Hepatocyte (in vitro differentiated cells): ENCODE data around the gene PRRC2C. TPM values are rescaled to one million over a fixed set of nuclear protein-coding genes. Genes with fewer than 3 reads are reported as not detected.
"Not testable (repeated sequence)": the region's sequence is repeated elsewhere in the genome, so short reads cannot be mapped to it uniquely, and the experiment has no call there.

Experiments
- DNase-seq: peaks from one replicate; pipeline ENCODE4 v3.0.0-alpha.2; 2016; ENCODE audit warnings: low spot score
- H2AFZ ChIP-seq: fragments of 200-600 bp; sonication (generic); 2 replicates; pipeline ENCODE4 v1.6.0; 2016; ENCODE audit warnings: antibody characterized with exemption, mild to moderate bottlenecking
- H3K27ac ChIP-seq: fragments of 200-600 bp; sonication (generic); 2 replicates; pipeline ENCODE4 v1.5.1; 2016; ENCODE audit warnings: mild to moderate bottlenecking
- H3K27me3 ChIP-seq: fragments of 200-600 bp; sonication (generic); 2 replicates; pipeline ENCODE4 v1.6.1; 2016
- H3K36me3 ChIP-seq: fragments of 200-600 bp; sonication (generic); replicated peaks from 2 replicates; pipeline ENCODE4 v1.5.1; 2016; ENCODE audit warnings: low read depth; ENCODE audit not compliant: insufficient read depth
- H3K4me1 ChIP-seq: fragments of 200-600 bp; sonication (generic); 2 replicates; pipeline ENCODE4 v1.5.1; 2016; ENCODE audit warnings: mild to moderate bottlenecking, moderate library complexity; ENCODE audit not compliant: insufficient read depth
- H3K4me2 ChIP-seq: fragments of 200-600 bp; sonication (generic); 2 replicates; pipeline ENCODE4 v1.6.0; 2016
- H3K4me3 ChIP-seq: fragments of 200-600 bp; sonication (generic); 2 replicates; pipeline ENCODE4 v1.5.1; 2016; ENCODE audit warnings: mild to moderate bottlenecking
- H3K79me2 ChIP-seq: fragments of 200-600 bp; sonication (generic); 2 replicates; pipeline ENCODE4 v1.6.0; 2017; ENCODE audit warnings: mild to moderate bottlenecking
- H3K9me2 ChIP-seq: fragments of 200-600 bp; sonication (generic); replicated peaks from 2 replicates; pipeline ENCODE4 v1.6.0; 2017; ENCODE audit warnings: mild to moderate bottlenecking; ENCODE audit not compliant: insufficient read depth
- H3K9me3 ChIP-seq: fragments of 200-600 bp; sonication (generic); 2 replicates; pipeline ENCODE4 v1.5.1; 2016; ENCODE audit warnings: low read depth, mild to moderate bottlenecking
- H4K20me1 ChIP-seq: fragments of 200-600 bp; sonication (generic); 2 replicates; pipeline ENCODE4 v1.6.0; 2016; ENCODE audit warnings: mild to moderate bottlenecking; ENCODE audit not compliant: insufficient read depth, poor library complexity, severe bottlenecking
- CTCF ChIP-seq: fragments of 200-600 bp; sonication (generic); IDR thresholded peaks from 2 replicates; pipeline ENCODE4 v1.5.1; 2016; ENCODE audit warnings: antibody characterized with exemption, mild to moderate bottlenecking; ENCODE audit not compliant: poor library complexity
- EZH2 ChIP-seq: fragments of 200-600 bp; sonication (generic); IDR thresholded peaks from 2 replicates; pipeline ENCODE4 v1.6.1; 2016; ENCODE audit warnings: antibody characterized with exemption, mild to moderate bottlenecking, borderline replicate concordance
- EZH2phosphoT487 ChIP-seq: fragments of 200-600 bp; sonication (generic); IDR thresholded peaks from one replicate; pipeline ENCODE4 v1.6.1; 2018; ENCODE audit warnings: antibody characterized with exemption, mild to moderate bottlenecking, low read depth, moderate library complexity; ENCODE audit not compliant: unreplicated experiment, severe bottlenecking
- WGBS: methylation state at CpG from one replicate; pipeline ENCODE4 v1.1.6; 2016; ENCODE audit warnings: low lambda C conversion rate; ENCODE audit errors: missing lambda C conversion rate; 5-methylcytosine and 5-hydroxymethylcytosine counted together
- polyA plus RNA-seq: library from polyadenylated mRNA; unstranded; fragments of >200 nt; fragmentation: Nextera tagmentation; extraction: Ambion mirVana; gene quantifications from 2 replicates; pipeline ENCODE4 v1.2.1, GENCODE V29; 2016
- total RNA-seq: library from RNA; depleted of rRNA; stranded (reverse); fragments of >200 nt; gene quantifications from 2 replicates; pipeline ENCODE4 v1.2.3, GENCODE V29; 2014

The PRRC2C gene
- 85.2 and 102 TPM in 2 replicates for total RNA-seq
- polyA plus RNA-seq = 120 and 147 TPM in 2 replicates

GRCh38 chr1:171485375-171486047 lies at the start of gene PRRC2C:
Gene PRRC2C (plus strand): TSS chr1:171485530. CDS start chr1:171512089, 26,559 bp downstream.
- DNase-seq = peak; percentile 98
- H3K4me1 ChIP-seq = peaks cover 20% of the 10 kb centered on the region
- H3K9me3 ChIP-seq = no peaks in the 10 kb centered on the region
- peak within 1 kb of the TSS; percentile 83 for H3K4me2 ChIP-seq
- H4K20me1 ChIP-seq = peaks cover 44% of the 10 kb centered on the region
- TF ChIP-seq CTCF (peak; percentile 88), EZH2phosphoT487 (no peak), EZH2 (no peak)
- 1% methylated on average over 49 of the region's 50 CpGs for WGBS
- H3K27ac ChIP-seq = peak within 1 kb of the TSS; percentile 99
- peaks cover 50% of the 10 kb centered on the region for H3K79me2 ChIP-seq
- no peaks in the 10 kb centered on the region for H3K9me2 ChIP-seq
- H3K36me3 ChIP-seq = no peaks in the 10 kb centered on the region
- H3K27me3 ChIP-seq = no peaks in the 10 kb centered on the region
- peak within 1 kb of the TSS; percentile 69 for H3K4me3 ChIP-seq
- peak within 1 kb of the TSS; percentile 89 for H2AFZ ChIP-seq

- no peaks in the 10 kb centered on the region for H3K9me3 ChIP-seq
- DNase-seq = peak; percentile 42
- no peaks in the 10 kb centered on the region for H3K9me2 ChIP-seq
- no peaks in the 10 kb centered on the region for H3K4me1 ChIP-seq
- no peak overlapping the region for H3K27ac ChIP-seq
- H3K36me3 ChIP-seq = no peaks in the 10 kb centered on the region
- H3K27me3 ChIP-seq = no peaks in the 10 kb centered on the region
- no peaks in the 10 kb centered on the region for H3K79me2 ChIP-seq
- TF ChIP-seq EZH2 (no peak), CTCF (no peak), EZH2phosphoT487 (no peak)
- no peak overlapping the region for H3K4me3 ChIP-seq
- WGBS = 38% methylated on average over 2 of the region's 2 CpGs
- no peaks in the 10 kb centered on the region for H4K20me1 ChIP-seq
- no peak overlapping the region for H2AFZ ChIP-seq
- no peak overlapping the region for H3K4me2 ChIP-seq
These were observed 46.9 kb upstream of the PRRC2C start for GRCh38 chr1:171438441-171438840.

- not testable (repeated sequence) for DNase-seq, H3K79me2 ChIP-seq, H3K9me2 ChIP-seq, H3K4me3 ChIP-seq, H4K20me1 ChIP-seq, H3K36me3 ChIP-seq, H3K9me3 ChIP-seq, H3K27me3 ChIP-seq, H3K4me1 ChIP-seq, H2AFZ ChIP-seq, H3K4me2 ChIP-seq, H3K27ac ChIP-seq
- WGBS = 90% methylated on average over 3 of the region's 3 CpGs
These were observed 45.1 kb upstream of the PRRC2C start for GRCh38 chr1:171440201-171440600.

GRCh38 chr1:171441278-171441895 lies 43.9 kb upstream of the PRRC2C start:
- WGBS = 91% methylated on average over 5 of the region's 5 CpGs
- not testable (repeated sequence) for H2AFZ ChIP-seq

More at GRCh38 chr1:171441278-171441895, 43.9 kb upstream of the PRRC2C start:
- not testable (repeated sequence) for H3K9me3 ChIP-seq, H3K4me1 ChIP-seq, H3K4me3 ChIP-seq, H3K36me3 ChIP-seq, DNase-seq, H3K9me2 ChIP-seq, H3K27ac ChIP-seq, H3K79me2 ChIP-seq, H4K20me1 ChIP-seq, H3K4me2 ChIP-seq, H3K27me3 ChIP-seq
